Bronchial epithelial cell (primary cell): Measurements from ENCODE around the gene CASTOR2. TPM values are rescaled to one million over a fixed set of nuclear protein-coding genes. Genes with fewer than 3 reads are reported as not detected.
"Not testable (repeated sequence)": the region's sequence is repeated elsewhere in the genome, so short reads cannot be mapped to it uniquely, and the experiment has no call there.

Experiments
- DNase-seq: peaks from one replicate; pipeline ENCODE4 v3.0.0-alpha.2; 2010; ENCODE audit warnings: low read depth
- FAIRE-seq: peaks from 2 replicates; lab custom pipeline; 2011; peaks lifted over from hg19 to GRCh38; lab: Jason Lieb, UNC
- H3K27me3 ChIP-seq: 2 replicates; pipeline ENCODE4 v1.5.1; 2011; ENCODE audit warnings: low read length; ENCODE audit not compliant: control insufficient read depth, insufficient read depth
- H3K36me3 ChIP-seq: 2 replicates; pipeline ENCODE4 v1.5.1; 2011; ENCODE audit warnings: low read length; ENCODE audit not compliant: control insufficient read depth, insufficient read depth
- H3K4me3 ChIP-seq: 2 replicates; pipeline ENCODE4 v1.5.1; 2011; ENCODE audit warnings: mild to moderate bottlenecking, low read depth, low read length, control low read depth
- total RNA-seq: library from RNA; depleted of rRNA; stranded (reverse); fragments of >200 nt; gene quantifications from 2 replicates; pipeline ENCODE4 v1.2.1, GENCODE V29; 2014

The CASTOR2 gene
- 1.6 and 2.9 TPM in 2 replicates for total RNA-seq

DNA sequence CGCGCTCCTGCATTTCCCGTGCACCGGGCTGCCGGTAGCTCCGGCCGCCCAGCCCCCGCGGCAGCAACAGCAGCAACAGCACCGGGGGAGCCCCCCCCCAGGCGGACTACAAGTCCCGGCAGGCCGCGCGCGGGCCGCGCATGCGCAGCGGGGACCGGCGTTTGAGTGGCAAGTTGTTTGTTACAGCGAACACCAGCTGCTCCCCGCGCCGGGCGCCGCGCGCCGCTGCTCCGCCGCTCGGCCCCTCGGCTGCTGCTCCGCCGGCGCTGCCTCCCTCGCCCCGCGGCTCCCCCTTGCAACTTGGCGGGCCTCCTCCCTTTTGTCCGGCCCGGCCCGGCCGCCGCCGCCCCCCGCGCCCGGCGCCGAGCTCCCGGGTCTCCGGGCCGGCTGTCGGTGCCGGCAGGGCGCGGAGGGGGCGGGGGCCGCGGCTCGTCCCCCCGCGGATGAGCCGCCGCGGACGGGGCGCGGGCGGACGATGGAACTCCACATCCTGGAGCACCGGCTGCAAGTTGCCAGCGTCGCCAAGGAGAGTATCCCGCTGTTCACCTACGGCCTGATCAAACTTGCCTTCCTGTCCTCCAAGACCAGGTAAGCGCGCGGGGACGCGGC is at the start of gene CASTOR2:
Gene CASTOR2 (plus strand): TSS at position 195 of the 609 bp plus-strand sequence. CDS start 281 bp downstream, at position 476.
- not testable (repeated sequence) for DNase-seq, H3K36me3 ChIP-seq, FAIRE-seq, H3K4me3 ChIP-seq, H3K27me3 ChIP-seq

GRCh38 chr7:74922321-74922890 is 42.1 kb upstream of the CASTOR2 start:
- H3K36me3 ChIP-seq, H3K4me3 ChIP-seq, FAIRE-seq, H3K27me3 ChIP-seq, DNase-seq: not testable (repeated sequence)

DNA sequence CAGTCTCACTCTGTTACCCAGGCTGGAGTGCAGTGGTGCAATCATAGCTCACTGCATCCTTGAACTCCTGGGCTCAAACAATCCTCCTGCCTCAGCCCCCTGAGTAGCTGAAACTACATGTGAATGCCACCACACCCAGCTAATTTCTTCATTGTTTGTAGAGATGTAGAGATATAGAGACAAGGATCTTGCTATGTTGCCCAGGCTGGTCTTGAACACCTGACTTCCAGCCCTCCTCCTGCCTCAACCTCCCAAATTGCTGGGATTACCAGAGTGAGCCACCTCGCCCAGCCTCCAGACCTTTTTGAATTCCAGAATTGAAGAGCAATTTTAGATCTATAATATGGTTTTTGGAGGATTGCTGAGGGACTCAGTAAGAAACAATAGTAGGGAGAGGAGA is 40.9 kb upstream of the CASTOR2 start:
- not testable (repeated sequence) for H3K27me3 ChIP-seq, H3K36me3 ChIP-seq, FAIRE-seq, DNase-seq, H3K4me3 ChIP-seq

DNA sequence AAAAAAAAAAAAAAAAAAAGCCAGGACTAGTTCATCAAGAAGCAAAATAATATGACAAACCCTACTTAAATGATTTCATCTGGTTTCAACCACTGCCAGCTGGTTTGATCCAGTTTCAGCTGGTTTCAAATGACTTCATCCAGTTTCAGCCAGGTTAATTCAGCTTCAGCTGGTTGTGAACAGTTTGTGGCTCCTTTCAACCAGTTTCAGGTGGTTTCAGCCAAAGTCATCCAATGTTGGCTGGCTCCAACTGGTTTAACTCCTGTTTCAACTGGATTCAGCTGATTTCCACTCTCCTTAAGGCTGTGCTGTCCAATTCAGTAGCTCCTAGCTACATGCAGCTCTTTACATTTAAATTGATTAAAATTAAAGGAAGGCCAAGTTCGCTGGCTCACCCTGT is 37.5 kb upstream of the CASTOR2 start:
- DNase-seq = not testable (repeated sequence)

GRCh38 chr7:74931563-74932328 is 32.8 kb upstream of the CASTOR2 start:
- not testable (repeated sequence) for H3K36me3 ChIP-seq, H3K4me3 ChIP-seq, FAIRE-seq, DNase-seq, H3K27me3 ChIP-seq

More for the DNA sequence above, 37.5 kb upstream of the CASTOR2 start:
- not testable (repeated sequence) for FAIRE-seq, H3K36me3 ChIP-seq, H3K4me3 ChIP-seq, H3K27me3 ChIP-seq

GRCh38 chr7:74939429-74939828 is 25.1 kb upstream of the CASTOR2 start:
- FAIRE-seq, H3K27me3 ChIP-seq, H3K36me3 ChIP-seq, H3K4me3 ChIP-seq, DNase-seq: not testable (repeated sequence)

GRCh38 chr7:74941302-74942069 is 23.0 kb upstream of the CASTOR2 start:
- FAIRE-seq, H3K27me3 ChIP-seq, DNase-seq, H3K4me3 ChIP-seq, H3K36me3 ChIP-seq: not testable (repeated sequence)

- not testable (repeated sequence) for H3K4me3 ChIP-seq, FAIRE-seq, H3K36me3 ChIP-seq, DNase-seq, H3K27me3 ChIP-seq
Measured at GRCh38 chr7:74943923-74944322, 20.6 kb upstream of the CASTOR2 start.

- DNase-seq, H3K27me3 ChIP-seq, H3K4me3 ChIP-seq, FAIRE-seq, H3K36me3 ChIP-seq: not testable (repeated sequence)
Measured at GRCh38 chr7:74947741-74948140, 16.8 kb upstream of the CASTOR2 start.

- FAIRE-seq, DNase-seq, H3K27me3 ChIP-seq, H3K4me3 ChIP-seq, H3K36me3 ChIP-seq: not testable (repeated sequence)
Measured at GRCh38 chr7:74953774-74954173, 10.7 kb upstream of the CASTOR2 start.

DNA sequence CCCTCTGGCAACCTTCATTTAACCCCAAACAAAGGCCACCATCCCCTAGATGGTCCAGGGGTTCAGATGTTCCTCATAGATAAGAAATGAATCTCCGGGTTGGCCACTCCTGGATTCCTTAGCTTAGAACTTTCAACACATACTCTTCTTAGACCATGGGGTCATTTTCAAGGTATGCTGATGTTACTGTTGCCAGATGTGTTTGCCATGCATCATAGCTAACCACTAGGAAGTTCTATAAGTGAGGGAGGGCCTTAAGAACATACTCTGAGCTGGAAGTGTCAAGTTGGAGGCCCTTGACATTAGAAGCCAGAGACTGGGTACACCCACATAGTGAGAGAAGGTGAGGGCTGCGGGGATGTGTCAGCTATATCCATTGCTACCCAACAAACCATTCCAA is 6.2 kb upstream of the CASTOR2 start:
- not testable (repeated sequence) for H3K4me3 ChIP-seq, H3K27me3 ChIP-seq, H3K36me3 ChIP-seq, DNase-seq, FAIRE-seq

- DNase-seq = not testable (repeated sequence)
Measured at GRCh38 chr7:74963704-74964510, 598 bp upstream of the CASTOR2 start.

DNA sequence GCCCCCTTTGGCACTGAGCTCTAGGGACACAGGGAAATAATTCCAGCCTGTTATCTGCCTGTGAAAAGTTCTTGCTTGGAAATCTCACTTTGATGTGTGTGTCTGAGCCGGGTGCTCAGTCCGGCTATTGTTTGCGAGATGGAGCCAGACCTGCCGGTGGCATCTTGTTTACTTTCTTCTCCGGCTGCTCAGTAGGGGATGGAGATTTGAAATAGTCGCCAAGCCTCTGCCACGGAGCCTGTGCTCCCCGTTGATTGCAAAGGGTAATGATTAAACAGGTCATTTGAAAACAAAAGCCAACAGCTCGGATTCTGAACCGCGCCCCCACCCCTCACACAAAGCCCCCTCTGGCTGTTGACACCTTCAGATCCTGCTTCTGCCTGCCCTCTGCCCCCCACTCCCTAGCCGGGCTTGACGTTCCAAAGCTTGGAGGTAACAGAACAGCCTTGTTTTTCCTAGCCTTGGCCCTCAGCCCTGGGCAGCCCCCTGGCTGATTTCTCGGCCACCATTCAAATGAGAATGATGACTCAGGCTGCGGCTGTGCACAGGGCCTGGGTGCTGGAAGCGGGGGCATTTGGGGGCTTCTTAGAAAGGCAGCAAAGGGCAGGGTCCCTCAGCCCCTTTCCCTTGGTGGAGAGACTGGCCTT is 1.8 kb downstream of the CASTOR2 start:
- H3K27me3 ChIP-seq, FAIRE-seq, DNase-seq, H3K36me3 ChIP-seq, H3K4me3 ChIP-seq: not testable (repeated sequence)

More at GRCh38 chr7:74963704-74964510, 598 bp upstream of the CASTOR2 start:
- H3K27me3 ChIP-seq, H3K4me3 ChIP-seq, H3K36me3 ChIP-seq, FAIRE-seq: not testable (repeated sequence)
